GM19099 (cell line): ENCODE results near the gene MAK.

Experiments used
- POLR2A ChIP-seq: IDR thresholded peaks from 3 replicates; pipeline ENCODE4 v1.6.1; 2011; ENCODE audit warnings: low read depth; ENCODE audit not compliant: insufficient read length; ENCODE audit errors: extremely low read depth

The MAK gene

DNA sequence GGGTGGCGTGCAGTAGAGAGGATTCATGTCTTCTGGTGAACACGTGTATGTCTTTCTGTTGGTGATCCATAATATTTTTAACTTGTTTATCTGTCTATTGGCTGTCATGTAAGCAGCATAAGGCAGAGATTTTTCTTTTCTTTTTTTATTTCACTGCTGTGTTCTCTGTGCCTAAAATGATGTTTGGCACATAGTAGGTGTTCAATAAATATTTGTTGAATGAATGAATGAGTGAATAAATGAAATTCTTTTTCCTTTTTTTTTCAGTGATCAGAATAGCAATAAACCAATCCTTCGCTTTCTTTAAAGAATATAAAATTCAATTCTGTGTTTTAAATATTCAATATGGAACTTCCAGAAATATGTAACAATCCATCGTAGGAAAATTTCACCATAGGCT, 30.0 kb downstream of the MAK start:
- no peak for TF ChIP-seq POLR2A

DNA sequence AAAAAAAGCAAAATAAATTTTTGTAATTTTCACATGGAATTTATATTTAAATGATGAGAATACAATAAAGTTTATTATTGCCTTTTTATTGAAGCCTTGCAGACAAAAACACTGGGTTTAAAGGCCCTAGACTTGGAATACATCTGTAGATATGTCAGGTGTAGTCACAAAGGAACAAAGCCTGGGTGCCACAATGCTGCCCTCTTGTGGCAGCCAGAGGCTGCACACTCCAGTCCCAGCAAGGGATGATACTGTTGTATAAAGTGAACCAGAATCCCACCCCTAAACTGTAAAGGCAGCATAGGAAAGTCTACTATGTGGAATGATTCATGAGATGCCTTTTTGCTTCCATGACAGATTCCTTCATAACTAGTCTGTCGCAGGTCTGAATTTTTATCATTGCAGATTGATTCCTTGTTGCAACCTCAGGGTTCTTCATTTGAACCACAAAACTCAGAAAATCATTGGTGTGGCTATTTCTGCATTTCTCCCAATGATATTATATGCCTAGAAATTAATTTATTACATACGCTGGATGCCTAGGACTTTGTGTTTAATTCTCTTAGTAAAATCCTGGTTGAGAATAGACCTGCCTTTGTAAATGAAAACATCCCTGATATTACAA, 37.0 kb downstream of the MAK start:
- TF ChIP-seq POLR2A: no peak

DNA sequence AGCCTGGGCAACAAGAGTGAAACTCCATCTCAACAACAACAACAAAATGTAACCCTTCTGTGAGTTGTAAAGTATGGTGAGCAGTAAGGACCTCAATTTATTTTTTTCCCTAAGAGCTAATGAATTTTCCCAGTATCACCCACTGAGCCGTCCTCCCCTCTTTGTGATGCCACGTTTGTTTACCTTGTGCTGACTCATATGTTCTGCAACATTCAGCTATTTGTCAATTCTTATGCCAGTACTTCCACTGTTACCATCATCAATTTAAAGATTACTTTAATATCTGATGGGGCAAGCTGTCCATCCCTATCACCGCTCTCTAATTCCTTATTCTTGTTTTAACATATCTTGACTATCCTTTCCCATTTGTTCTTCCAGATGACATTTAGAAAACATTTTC, 37.5 kb downstream of the MAK start:
- no peak for TF ChIP-seq POLR2A

DNA sequence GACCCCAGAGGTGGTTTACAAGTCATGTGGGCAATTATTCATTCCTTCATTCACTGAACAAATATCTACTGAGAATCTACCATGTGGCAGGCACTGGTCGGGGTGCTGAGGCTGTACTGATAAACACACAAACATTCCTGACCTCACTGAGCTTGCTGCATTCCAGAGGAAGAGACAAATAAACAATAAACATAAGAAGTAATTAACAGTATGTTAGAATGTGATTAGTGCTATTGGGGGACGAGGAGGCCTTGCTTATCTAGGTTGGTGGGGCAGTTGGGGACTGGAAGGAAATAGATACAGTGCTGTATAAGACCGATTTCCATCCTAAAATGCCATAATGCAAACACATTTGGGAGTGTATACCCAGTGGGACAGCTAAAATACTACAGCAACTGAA, 44.1 kb downstream of the MAK start:
- no peak for TF ChIP-seq POLR2A

DNA sequence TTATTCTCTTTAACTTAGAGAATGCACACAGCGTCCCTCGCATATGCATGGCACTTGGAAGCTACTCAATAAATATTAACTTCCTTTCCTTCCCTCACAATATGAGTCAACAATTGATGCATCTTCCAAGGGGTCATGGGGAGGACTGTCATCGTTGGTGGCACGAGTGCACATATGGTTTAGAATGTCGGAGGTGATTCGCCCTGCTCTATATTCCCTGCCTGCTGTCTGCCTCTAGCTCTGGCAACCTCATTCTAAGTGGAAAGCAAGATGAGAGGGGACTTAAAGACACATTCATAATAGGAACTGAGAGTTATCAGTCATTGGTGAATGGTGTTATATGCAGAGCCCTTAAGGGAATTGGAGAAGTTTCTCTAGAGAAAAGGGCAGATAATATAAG, 44.6 kb downstream of the MAK start:
- TF ChIP-seq POLR2A: no peak

DNA sequence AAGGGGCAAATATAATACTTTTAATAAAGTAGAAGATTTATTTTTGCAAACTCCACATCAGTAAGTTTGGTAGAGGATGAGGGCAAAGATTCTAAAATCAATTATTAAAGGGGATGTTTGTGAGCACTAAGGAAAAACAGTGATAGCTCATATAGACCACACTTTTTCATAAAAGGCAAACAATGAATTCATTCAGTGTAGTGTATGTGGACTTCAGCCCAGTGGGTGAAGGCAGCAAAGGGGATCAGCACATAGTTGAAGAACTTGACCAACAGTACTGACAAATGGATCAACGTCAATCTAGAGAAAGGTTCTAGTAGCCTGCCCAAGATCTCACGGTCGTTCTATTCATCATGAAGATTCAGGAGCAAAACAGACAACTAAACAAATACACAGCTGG, 45.3 kb downstream of the MAK start:
- no peak for TF ChIP-seq POLR2A

DNA sequence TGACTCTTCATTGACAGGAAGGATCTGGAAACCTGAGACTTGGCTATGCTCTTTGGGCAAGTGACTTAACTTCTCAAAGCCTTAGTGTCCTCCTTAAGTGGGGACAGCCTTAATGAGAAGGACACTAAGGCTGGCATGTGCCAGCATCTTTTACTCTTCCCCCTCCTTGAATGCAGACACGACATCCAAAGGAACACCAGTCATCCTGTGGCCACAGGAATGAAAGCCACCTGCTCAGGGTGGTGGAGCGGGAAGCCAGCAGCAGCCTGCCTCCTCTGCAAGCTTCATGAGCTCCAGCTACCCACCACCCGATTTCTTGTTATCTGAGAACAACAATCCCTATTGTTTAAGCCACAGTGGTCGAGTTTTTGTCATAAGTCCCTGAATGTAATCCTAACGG, 46.2 kb downstream of the MAK start:
- TF ChIP-seq POLR2A: no peak

DNA sequence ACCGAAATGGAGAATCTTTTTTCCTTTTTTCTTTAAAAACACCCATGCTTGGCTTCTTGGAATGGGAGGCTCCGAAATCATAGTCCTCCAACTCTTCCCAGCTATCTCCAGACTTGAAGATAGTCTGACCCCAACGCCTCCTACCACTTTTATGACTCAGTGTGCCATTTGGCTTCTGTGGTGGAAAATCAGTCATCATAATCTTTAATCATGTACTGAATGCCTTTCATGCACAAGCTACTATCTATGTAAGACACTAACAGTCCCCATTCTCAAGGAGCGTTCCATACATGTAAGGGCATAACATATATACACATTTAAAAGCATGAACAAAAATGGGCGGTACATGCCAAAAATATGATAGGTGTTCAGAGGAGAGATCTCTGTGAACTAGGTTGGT, 46.7 kb downstream of the MAK start:
- TF ChIP-seq POLR2A: no peak

DNA sequence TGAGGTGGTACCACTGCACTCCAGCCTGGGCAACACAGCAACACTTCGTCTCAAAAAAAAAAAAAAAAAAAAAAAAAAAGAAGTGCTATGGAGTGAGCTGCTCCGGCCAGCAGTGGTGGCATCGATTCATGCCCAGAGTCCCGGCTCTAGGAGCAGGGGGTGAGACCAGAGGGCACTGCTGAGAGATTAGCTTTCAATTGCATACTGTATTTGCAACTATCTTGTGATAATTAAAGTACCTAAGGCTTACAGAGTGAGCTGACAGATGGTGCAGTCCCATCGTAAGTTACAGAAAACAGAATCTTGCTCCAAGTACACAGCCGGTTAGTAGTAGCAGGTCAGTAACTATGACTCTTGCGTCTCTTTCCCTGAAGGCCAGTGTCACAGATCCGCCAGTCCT, 59.3 kb downstream of the MAK start:
- TF ChIP-seq POLR2A: no peak

DNA sequence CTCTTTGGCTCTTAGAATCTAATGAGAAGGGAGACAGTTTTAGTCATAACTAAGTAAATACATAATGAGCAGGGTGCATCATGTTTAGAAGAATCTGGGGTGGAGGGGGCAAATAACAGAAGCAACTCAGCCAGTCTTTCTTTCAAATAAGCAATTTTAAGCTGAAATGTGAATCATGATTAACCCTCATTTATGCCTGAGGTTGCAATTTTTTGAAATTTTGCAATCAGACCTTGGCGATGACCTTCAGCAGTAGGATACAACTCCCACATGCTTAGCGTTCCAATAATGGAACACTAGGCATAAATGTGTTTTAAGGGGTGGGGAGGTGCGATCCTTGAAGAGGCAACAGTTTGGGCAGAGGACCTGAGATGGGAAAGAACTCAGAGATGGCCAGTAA, 60.1 kb downstream of the MAK start:
- no peak for TF ChIP-seq POLR2A

DNA sequence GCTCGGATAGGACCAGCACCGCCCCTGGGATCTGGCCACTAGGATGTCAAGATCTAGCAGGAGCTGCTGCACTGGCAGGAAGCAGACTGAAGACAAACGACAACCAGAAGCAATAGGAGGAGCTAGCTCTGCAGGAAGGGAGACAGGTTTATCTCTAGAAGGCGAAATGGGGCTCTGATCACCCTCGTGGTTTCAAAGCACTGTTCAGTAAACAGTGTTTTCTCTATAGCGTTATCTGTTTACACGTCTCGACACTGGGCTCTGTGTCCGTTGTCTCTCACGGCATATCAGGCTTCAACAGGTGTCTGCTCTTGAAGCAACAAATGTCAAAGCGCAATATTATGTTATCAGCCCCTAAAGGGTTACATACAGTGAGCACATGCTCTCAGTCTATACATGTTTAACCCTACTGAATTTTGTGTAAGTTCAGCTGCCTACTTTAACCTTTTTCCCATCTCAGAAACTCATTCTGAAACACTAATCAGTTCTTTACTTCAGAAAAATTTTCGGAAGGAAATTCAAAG, 66.9 kb downstream of the MAK start:
- TF ChIP-seq POLR2A: no peak

DNA sequence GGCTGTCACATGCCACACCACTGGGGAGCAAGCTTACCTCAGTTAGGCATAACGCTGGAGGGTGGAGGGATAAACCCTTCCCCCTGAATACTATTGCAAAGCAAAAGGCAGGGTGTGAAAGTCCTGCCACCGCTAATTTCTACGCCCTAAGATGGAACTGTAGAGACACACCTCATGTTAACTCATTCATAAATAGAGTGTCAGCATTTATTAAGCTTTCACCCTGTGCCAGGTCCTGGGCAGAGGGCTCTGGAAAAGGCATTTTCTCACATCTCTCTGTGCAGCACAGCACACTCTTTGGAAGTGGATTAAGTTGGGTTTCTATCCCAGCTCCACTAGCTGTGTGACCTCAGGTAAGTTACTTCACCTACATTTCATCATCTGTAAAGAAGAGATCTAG, 68.9 kb downstream of the MAK start:
- no peak for TF ChIP-seq POLR2A

DNA sequence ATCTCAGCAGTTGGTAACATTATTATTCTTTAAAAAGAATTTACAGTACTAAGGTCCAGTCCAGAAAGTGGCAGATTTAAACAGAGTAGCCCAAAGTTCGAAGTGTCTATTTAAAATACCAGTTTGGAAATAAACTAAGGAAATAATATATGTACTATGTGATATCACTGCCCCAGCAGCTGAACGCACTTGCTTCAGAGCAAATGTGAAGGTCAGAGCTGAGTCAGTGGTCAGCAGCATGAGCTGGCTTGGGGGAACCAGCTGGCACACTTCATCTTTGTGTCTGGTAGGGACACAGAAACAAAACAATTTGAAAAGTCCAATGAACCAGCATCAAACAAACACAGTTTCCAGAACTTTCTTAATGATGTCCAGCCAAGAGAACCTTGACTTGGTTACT, 75.3 kb downstream of the MAK start:
- TF ChIP-seq POLR2A: no peak

DNA sequence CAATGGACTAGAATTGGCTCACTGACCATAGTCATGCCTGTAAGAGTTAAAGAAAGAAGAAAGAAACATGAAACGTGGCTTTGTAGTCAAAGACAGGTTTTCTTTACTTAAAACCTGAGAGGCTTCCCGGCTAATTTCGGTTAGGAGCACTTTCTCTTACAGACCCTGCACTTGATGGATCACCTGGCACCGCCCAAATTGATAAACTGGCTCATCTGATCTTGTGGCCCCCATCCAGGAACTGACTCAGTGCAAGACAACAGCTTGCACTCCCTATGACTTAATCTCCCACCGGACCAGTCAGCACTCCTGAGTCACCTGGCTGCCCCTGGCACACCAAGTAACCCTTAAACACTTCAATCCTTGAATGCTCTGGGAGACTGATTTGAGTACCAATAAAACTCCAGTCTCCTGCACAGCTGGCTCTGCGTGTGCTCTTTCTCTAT, 78.4 kb downstream of the MAK start:
- TF ChIP-seq POLR2A: no peak

DNA sequence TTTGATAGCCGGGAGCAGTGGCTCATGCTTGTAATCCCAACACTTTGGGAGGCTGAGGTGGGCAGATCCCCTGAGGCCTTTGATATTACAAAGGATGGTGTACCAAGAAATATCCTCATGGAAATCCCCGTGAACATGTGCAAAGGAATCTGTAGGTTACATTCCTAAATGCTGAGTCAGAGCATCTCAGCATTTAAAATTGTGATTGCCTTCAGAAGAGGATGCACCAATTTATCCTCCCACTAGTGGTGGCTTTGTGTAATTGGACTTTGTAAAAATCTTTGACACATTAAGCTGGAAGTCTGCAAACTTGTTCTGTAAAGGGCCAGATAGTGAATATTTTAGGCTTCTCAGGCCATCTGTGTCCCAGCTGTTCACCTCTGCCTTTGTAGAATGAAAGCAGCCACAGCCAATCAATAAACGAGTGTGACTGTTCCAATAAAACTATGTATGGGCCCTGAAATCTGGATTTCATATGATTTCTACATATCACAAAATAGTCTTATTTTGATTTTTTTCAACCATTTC, 79.0 kb downstream of the MAK start:
- no peak for TF ChIP-seq POLR2A

DNA sequence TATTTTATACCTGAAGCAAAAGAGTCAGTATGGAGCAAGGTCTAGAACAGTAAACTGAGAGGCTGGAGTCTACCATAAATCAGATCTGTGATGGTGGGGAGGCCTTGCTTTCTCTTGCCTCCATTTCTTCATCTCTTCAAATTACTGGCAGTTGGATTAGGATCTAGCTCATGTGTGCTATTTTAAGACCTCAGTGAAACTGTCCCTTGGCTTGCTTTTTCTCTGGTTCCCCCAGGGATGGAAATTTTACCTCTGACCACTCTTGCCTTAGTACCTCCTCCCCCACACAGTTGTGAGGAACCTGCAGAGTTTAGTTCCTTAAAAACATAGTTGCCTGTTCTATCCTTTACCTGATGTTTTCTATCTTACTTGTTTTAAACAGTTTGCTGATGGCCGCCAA, 82.3 kb downstream of the MAK start:
- no peak for TF ChIP-seq POLR2A

DNA sequence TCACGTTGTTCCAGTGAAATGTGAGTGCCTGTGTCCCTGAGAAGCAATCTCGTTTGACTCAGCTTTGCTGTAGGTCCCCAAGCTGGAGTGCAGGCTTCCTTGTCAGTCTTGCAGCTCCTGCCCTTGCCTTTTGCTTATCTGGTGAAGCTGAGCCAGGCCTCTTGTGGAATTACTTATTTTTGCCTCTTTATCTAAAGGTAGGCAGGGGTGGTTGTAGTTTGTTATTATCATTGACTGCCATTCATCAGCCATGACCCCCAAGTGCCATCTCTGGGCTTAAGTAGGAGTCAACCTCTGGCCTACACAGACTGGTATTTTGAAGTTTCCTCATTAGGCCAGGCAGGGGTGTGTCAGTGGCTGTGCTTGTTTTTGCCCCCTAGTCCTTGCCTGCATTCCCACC, 88.6 kb downstream of the MAK start:
- TF ChIP-seq POLR2A: no peak
